A204.1 (cell line): ENCODE measurements around the gene ALDH16A1.
"Not testable (repeated sequence)": the region's sequence is repeated elsewhere in the genome, so short reads cannot be mapped to it uniquely, and the experiment has no call there.

Source experiments
- FAIRE-seq: peaks from 2 replicates; lab custom pipeline; 2012; peaks lifted over from hg19 to GRCh38; lab: Jason Lieb, UNC

ALDH16A1 gene

DNA sequence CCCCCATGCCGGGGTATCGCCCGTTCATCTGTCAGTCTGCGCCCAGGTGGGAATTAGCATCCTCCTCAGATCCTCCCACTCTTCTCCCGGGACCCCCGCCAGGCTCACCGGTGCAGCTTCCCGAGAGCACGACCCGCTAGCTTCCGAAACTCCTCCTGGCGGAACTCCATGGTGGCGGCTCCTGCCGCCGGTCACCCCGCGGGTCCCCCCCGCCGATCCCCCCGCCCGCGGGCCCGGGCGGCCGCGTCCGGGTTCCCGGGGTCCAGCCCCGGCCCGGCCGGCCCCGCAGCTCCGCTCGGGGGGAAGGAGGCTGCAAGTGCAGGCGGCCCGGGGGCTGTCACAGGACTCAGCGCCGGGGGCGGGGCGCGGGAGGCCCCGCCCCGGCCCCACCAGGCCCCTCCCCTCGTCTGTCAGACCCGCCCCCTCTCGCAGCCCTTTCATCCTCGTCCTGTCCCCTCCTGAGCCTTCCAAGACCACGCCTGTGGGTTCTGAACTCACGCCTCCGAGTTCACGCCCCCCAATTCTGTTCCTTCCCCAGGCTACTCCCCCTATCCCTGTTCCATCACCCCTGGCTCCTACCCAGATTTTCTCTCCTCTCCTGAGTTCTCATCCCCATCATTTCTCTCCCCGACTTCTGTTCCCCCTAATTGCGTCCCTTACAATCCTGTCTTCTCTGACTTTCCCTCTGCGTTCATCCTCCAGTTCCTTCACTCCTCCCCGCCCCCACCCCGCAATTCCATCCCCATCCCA lies 11.6 kb upstream of the ALDH16A1 start, which contains the start of gene SLC17A7:
Gene SLC17A7 (minus strand): TSS at position 318 of the 750 bp plus-strand sequence. CDS start 148 bp downstream, at position 170.
- no peak for FAIRE-seq

DNA sequence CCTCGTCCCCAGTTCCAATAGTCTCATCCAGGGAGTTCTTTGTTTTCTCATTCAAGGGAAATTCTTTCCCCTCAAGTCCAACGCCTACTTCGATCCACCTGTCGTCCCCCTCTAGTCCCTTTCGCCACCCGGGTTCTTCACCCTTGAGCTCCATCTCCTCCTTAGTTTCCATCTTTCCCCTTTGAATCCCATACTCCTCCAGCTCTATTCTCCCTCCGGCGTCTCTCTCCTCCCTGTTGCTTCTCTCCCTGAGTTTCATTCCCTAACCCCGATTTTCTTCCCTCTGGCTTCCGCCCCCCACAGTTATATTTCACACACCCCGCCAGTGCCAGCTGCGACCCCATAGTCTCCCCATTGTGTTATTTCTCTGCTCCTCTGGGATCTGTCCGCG lies 11.1 kb upstream of the ALDH16A1 start:
- FAIRE-seq, result no peak

DNA sequence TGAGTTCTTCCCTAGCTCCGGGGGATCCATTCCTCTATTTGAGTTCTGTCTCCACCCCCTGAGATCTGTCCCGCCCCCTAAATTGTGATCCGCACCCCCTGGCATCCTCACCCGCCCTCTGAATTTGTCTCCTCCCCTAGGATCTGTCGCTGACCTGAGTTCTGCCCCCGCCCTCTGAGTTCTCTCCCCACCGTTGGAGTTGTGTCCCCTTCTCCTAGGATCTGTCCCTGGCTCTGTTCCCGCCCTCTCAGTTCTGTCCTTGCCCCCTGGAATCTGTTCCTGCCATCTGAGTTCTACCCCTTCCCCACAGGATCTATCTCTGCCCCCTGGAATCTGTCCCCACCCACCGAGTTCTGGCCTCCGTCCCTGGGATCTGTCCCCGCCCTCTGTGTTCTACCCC lies 10.7 kb upstream of the ALDH16A1 start:
- FAIRE-seq, result no peak

DNA sequence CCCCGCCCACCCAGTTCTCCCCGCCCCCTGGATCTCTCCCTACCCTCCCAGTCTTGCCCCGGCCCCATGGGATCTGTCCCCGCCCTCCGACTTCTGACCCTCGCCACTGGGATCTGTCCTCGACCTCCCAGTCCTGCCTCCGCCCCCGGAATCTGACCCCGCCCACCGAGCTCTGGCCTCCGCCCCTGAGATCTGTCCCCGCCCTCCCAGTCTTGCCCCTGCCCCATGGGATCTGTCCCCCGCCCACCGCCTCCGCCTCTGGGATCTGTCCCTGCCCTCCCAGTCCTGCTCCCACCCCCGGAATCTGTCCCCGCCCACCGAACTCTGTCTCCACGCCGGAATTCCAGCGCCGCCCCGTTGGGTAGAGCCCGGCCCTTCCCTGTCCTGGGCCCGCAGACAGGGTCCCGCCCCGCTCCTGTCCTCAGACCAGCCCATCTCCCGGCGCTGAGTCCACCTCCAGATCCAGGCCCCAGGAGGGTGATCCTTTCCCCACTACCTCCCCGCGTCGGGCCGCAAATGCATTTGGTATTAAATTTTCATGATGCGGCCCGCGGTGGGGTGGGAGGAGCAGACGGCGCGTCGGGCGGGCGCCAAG lies 10.2 kb upstream of the ALDH16A1 start:
- no peak for FAIRE-seq

DNA sequence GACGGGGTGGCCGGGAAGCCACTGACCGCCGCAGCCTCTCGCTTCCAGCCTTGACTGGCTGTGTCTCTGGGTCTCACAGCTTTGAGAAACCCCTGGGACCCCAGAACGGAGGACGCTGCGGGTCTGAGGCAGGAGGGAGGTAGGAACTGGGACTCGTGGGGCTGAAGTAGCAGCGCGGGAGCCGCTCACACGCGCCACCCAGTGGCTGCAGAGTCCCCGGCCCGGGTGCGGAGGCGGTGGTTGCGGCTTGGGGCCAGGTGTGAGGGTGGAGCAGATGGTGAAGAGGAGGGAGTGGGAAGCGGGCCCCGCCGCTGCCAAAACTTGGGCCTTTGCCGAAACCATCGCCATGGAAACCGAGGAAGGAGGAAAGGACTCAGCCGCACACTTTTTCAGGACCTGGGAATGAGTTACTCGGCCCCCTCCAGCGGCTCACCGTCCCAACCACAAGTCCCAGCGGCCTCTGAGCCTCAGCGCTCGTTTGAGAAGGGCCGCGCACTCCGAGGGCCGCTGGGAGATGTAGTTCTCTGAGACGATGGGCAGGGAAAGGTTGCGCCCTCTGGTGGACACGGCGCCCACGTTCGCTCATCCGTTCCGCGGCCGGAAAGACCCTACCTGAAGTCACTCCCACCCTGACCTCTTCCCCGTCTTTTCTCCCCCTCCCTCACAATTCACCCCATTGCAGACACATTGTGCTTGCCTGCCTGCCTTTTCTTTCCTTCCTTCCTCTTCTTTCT lies 9.5 kb upstream of the ALDH16A1 start:
- peak; percentile 83 for FAIRE-seq

DNA sequence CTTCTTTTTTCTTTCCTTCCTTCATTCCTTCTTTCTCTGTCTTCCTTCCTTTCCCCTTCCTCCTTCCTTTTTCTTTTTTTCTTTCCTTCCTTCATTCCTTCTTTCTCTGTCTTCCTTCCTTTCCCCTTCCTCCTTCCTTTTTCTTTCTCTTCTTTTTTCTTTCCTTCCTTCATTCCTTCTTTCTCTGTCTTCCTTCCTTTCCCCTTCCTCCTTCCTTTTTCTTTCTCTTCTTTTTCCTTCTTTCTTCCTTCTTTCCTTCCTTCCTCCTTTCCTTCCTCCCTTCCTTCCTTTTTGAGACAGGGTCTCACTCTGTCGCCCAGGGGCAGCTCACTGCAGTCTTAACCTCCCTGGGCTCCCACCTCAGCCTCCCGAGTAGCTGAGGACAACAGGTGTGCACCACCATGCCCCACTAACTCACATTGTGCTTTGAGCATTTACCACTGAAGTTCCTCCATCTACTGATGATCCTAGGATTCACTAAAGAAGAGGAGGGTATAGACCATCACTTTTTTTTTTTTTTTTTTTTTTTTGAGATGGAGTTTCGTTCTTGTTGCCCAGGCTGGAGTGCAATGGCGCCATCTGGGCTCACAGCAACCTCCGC lies 8.8 kb upstream of the ALDH16A1 start:
- FAIRE-seq, result not testable (repeated sequence)

DNA sequence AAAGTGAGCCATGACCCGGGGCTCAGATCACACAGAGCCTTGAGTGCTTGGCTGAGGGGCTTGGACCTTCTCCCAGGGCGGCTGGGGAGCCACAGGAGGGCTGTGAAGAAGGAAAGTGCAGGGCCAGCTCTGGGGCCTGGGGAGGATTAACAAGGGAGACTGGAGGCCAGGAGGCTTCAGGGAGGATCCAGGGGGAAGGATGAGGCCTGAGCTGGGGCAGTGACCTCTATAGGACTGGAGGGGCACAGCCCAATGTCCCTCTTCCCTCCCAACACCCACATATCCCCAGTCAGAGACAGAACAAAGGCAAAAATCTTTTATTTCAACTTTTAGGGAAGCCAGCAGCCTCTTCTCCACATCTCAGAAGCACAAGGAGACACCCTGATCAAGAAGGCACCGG lies 7.0 kb upstream of the ALDH16A1 start:
- no peak for FAIRE-seq

DNA sequence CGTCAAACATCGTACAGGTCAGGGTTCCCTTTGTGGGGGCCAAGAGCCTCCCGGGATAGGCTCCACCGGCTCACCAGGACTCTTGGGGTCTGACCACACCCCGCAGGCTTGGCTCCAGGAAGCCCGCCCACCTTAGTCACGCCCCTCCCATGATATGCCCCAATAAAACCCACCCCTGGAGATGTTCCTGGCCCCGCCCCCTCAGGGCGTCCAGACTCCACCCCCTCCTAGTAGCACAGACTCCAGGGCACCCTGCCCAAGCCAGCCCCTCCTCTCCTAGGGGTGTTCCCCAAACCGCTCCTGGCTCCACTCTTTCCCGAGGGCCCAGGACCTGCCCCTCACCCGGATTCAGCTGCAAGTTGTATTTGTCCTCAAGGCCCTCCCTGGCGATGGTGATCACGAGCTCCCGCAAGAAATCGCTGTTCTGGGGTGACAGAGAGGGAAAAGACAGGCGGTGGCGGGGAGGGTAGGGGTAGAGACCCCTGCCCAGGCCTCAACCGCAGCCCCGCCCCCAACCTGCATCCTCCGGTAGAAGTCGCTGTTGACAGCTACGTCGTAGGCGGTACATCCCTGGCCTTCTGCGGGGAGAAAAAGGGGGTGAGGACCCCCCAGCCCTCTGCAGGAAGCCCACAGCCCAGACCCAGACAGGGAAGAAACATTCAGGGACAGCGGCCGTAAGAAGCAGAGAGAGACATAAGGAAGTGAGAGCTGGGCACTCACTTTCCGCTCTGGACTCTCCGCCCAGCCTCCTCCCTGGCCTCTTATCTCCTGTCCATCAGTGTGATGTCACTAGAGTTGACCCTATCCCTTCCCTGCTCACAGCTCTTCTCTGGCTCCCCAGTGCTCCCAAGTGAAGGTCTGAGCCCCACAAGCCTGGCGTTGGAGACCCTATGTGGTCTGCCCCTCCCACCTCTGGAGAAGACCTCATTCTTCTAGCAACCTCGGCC lies 5.3 kb upstream of the ALDH16A1 start:
- no peak for FAIRE-seq

DNA sequence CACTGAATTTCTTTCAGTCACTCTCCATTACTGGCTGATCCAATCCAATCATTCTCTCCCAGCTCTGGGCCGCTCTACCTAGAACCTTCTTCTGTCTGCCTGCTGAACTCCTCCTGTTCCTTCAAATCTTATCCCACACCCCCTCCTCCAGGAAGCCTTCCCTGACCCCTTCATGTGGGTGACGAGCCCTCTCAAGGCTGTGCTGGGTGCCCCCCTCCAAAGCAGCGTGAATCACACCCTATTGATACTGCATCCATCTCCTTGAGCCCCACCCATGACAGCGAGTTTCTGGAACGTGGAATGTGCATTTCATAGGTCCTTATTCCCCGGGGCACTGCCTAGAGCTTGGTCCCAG lies 4.6 kb upstream of the ALDH16A1 start:
- FAIRE-seq, result no peak

DNA sequence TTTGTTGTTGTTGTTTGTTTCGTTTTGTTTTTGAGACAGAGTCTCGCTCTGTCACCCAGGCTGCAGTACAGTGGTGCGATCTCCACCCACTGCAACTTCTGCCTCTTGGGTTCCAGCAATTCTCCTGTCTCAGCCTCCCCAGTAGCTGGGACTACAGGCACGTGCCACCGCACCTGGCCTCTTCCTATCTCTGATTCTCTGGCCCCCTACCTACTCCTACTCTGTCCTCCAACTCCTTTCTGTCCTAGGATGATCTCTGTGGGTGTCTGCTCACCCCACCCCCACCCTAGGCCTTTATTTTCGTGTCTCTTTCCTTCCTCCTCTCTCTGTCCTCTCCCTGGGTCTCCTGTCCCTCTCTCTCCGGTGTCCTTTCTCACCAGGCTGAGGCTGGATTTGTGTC lies 2.6 kb upstream of the ALDH16A1 start:
- FAIRE-seq, result no peak

DNA sequence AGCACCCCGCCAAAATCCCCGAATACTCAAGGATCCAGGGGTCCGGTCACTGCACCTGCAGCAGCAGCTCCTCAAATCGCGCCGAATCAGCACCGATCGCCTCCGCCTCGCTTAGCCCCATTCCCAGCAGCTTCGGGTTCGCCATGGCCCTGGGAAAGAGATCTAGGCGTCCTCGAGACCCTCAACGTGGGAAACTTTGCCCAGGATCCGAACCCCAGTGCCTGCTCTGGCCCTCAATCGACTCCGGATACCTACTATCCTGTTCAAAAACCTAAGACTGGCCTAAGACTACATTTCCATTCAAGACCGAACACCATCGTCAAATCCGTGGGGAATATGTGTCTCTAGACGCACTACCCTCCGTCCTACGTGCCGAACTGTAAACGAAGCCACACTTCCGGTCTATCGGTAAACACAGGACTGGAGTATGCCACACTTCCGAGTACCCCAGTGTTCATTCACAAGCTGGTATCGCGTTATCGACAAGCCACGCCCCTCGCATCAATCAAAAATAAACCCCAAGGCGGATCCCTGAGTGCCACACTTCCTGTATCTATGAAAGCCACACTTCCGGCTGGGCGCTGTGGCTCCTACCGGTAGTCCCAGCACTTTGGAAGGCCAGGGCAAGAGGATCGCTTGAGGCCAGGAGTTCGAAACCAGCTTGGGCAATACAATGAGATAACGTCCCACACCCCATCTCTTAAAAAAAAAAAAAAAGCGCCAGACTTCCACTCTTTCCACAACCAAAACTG lies 1.4 kb upstream of the ALDH16A1 start, which contains the start of gene PIH1D1:
Gene PIH1D1 (minus strand): TSS at position 385 of the 752 bp plus-strand sequence. CDS start 240 bp downstream, at position 145.
- peak; percentile 98 for FAIRE-seq

DNA sequence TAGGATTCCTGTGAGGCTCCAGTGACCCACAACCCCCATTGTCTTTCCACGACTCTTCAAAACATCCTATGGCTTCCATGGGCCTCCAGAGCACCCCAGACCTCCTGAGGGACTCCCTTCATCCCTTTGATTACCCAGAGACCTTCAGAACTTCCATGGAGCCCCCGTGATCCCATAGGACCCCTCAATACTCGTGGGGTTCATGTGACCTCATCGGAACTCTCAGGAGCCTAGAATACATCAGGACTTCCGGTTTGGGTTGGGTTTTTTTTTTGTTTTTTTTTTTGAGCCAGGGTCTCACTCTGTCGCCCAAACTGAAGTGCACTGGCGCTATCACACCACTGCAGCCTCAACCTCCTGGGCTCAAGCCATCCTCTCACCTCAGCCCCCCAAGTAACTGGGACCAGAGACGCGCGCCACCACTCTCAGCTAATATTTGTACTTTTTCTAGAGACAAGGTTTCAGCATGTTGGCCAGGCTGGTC lies 774 bp downstream of the ALDH16A1 start:
- FAIRE-seq, result no peak

DNA sequence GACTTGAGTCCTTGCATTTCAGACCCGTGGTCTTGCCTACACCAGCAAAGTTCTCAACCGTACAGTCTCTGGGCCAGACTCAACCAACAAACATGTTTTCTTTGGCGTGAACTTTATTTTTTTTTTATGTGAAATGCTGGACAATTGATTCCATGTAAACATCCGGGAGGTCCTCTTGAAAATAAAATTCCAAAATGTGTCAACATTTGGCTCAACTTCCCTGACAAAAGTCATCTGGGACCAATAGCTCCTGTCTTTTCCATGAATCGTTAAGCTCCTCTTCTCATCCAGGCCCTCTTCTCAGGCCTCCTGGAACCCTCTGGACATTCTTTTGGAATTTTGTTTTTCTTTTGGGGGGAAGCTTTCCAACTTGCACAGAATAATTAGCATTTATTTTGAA lies 2.7 kb downstream of the ALDH16A1 start:
- FAIRE-seq, result no peak

DNA sequence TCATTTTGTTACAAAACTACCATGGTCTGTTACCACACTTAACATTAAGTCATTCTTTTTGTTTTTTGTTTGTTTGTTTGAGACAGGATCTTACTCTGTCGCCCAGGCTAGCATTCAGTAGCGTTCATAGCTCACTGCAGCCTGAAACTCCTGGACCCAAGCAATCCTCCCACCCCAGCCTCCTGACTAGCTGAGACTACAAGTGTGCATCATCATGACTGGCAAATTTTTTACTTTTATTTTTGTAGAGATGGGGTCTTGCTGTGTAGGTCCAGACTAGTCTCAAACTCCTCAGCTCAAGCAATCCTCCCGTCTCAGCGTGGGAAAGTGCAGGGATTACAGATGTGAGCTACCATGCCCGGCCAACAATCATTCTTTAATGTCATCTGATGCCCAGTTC lies 3.3 kb downstream of the ALDH16A1 start:
- no peak for FAIRE-seq

DNA sequence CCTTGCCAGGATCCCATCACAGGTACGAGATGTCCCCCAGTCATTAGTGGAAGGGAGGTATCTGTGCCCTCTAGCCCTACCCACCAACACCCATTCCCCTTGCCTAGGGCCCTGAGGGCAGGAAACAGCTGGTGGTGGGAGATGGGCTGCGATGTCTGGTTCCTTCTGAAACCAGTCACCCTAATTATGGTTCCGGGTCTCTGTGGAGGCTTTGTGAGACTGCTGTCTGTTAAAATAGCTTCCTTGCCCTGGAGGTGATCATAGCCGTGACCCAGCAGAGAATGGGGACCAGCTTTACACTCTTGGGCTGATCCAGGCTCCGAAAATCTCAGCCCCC lies 5.5 kb downstream of the ALDH16A1 start:
- no peak for FAIRE-seq

DNA sequence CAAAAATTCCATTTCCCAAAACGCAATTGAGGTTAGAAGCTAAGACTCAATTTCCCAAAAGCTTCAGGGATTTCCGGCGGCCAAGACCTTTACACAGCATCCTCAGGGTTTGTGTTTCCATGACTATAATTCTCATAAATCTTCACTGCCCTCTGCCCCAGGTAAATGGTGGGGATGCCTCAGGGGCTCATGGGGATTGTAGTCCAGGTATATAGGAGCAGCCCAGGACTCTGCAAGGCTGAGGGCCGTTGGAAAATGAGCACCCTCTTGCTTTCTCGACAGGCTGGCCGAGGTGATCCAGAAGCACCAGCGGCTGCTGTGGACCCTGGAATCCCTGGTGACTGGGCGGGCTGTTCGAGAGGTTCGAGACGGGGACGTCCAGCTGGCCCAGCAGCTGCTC lies 6.4 kb downstream of the ALDH16A1 start:
- FAIRE-seq, result no peak

DNA sequence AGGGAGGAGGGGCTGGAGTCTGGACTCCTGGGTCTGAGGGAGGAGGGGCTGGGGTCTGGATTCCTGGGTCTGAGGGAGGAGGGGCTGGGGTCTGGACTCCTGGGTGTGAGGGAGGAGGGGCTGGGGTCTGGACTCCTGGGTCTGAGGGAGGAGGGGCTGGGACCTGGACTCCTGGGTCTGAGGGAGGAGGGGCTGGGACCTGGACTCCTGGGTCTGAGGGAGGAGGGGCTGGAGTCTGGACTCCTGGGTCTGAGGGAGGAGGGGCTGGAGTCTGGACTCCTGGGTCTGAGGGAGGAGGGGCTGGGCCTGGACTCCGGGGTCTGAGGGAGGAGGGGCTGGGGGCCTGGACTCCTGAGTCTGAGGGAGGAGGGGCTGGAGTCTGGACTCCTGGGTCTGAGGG lies 8.1 kb downstream of the ALDH16A1 start:
- not testable (repeated sequence) for FAIRE-seq

DNA sequence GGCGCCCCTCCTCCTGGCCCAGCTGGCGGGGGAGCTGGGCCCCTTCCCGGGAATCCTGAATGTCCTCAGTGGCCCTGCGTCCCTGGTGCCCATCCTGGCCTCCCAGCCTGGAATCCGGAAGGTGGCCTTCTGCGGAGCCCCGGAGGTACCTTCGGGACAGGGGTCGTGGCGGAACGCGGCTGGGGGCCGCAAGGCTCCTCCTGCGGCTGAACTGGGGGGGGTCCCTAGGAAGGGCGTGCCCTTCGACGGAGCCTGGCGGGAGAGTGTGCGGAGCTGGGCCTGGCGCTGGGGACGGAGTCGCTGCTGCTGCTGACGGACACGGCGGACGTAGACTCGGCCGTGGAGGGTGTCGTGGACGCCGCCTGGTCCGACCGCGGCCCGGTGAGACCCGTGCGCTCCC lies 8.6 kb downstream of the ALDH16A1 start:
- no peak for FAIRE-seq

DNA sequence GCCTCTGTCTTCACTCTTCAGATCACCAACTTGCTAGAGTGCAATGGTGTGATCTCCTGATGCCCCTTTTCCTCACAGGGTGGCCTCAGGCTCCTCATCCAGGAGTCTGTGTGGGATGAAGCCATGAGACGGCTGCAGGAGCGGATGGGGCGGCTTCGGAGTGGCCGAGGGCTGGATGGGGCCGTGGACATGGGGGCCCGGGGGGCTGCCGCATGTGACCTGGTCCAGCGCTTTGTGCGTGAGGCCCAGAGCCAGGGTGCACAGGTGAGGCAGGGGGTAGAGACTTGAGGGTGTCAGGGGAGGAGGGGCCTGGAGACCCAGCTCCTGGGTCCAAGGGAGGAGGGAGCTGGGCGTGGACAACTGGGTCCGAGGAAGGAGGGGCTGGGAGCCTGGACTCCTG lies 9.5 kb downstream of the ALDH16A1 start:
- no peak for FAIRE-seq

DNA sequence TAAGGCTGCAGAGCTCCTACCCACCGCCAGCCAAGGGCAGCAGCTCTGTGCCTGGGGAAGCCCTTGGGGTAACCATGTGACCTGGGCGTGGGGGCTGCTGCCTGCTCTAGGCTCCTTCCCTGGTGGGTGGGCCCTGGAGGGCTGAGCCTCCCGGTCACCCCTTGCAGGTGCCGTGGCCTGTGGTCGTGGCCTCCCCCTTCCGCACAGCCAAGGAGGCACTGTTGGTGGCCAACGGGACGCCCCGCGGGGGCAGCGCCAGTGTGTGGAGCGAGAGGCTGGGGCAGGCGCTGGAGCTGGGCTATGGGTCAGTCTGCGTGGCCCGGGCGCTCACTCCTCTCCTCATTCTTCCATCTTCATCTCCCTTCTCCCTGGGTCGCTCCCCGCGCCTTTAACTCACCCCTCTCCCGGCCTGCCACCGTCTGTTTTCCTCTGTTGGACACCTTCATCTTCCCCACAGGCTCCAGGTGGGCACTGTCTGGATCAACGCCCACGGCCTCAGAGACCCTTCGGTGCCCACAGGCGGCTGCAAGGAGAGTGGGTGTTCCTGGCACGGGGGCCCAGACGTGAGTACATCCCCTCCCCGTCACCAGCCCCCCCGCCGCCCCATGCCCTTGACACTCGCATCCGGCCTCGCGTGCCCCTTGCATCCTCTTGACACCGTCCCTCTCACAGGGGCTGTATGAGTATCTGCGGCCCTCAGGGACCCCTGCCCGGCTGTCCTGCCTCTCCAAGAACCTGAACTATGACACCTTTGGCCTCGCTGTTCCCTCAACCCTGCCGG lies 11.1 kb downstream of the ALDH16A1 start:
- no peak for FAIRE-seq
